GM20000 (cell line): ENCODE measurements around the gene RMND5A.
A peak's percentile ranks its signal among the peaks of the same experiment; 100 is the strongest.

Experiments
- DNase-seq: peaks from one replicate; pipeline ENCODE4 v3.0.0; 2012; ENCODE audit warnings: low spot score
- CTCF ChIP-seq: IDR thresholded peaks from 2 replicates; pipeline ENCODE4 v1.5.1; 2012; ENCODE audit warnings: mild to moderate bottlenecking, control low read depth; ENCODE audit errors: extremely low read depth, missing control alignments

The RMND5A gene

GRCh38 chr2:86794861-86795260 lies 74.8 kb downstream of the RMND5A start:
- no peak for TF ChIP-seq CTCF
- DNase-seq = no peak

GRCh38 chr2:86800856-86801567 lies 80.9 kb downstream of the RMND5A start:
- TF ChIP-seq CTCF = no peak
- no peak for DNase-seq

- no peak for TF ChIP-seq CTCF
These were observed 86.2 kb downstream of the RMND5A start for GRCh38 chr2:86806059-86806857.

GRCh38 chr2:86807133-86807467 lies 87.0 kb downstream of the RMND5A start:
- no peak for DNase-seq
- no peak for TF ChIP-seq CTCF

More at GRCh38 chr2:86806059-86806857, 86.2 kb downstream of the RMND5A start:
- DNase-seq = no peak

- peak; percentile 51 for DNase-seq
- TF ChIP-seq CTCF = no peak
These were observed 87.6 kb downstream of the RMND5A start for GRCh38 chr2:86807468-86808275.

- DNase-seq = peak; percentile 96
- TF ChIP-seq CTCF = peak; percentile 95
These were observed 88.4 kb downstream of the RMND5A start for GRCh38 chr2:86808315-86809161.
